DND-41 (cell line): Measurements from ENCODE around the gene NOTCH2.

ENCODE experiments used
- EZH2 ChIP-seq: IDR thresholded peaks from 3 replicates; pipeline ENCODE4 v1.6.1; 2012; ENCODE audit warnings: borderline replicate concordance, low read depth, mild to moderate bottlenecking, moderate library complexity, low read length, inconsistent platforms; ENCODE audit not compliant: severe bottlenecking
- TF ChIP-seq, protein P1 (sequence below): IDR thresholded peaks from 2 replicates; pipeline ENCODE4 v1.5.1; 2012; ENCODE audit warnings: borderline replicate concordance, low read length, moderate library complexity, mild to moderate bottlenecking; ENCODE audit not compliant: poor library complexity, severe bottlenecking; ENCODE audit errors: extremely low read depth

DNA sequence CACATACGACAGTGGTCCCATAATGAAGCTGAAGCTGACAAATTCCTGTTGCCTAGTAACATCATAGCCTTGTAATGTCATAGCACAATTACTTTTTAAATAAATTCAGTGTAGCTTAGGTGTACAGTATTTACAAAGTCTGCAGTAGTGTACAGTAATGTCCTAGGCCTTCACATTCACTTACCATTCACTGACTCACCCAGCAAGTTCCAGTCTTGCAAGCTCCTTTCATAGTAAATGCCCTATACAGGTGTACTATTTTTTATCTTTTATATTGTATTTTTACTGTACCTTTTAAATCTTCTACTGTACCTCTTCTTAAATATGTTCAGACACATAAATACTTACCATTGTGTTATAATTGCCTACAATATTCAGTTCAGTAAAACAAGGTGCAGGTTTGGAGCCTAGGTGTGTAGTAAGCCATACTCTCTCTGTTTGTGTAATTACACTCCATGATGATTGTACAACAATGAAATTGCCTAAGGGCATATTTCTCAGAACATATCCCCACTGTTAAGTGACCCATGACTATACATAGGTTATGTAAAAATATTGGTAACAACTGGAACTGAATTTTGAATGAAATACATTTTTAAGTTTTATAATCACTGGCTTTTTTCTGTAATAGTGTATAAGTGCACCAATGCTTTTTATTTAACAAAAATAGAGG lies 139.7 kb downstream of the NOTCH2 start:
- TF ChIP-seq, protein P1, sequence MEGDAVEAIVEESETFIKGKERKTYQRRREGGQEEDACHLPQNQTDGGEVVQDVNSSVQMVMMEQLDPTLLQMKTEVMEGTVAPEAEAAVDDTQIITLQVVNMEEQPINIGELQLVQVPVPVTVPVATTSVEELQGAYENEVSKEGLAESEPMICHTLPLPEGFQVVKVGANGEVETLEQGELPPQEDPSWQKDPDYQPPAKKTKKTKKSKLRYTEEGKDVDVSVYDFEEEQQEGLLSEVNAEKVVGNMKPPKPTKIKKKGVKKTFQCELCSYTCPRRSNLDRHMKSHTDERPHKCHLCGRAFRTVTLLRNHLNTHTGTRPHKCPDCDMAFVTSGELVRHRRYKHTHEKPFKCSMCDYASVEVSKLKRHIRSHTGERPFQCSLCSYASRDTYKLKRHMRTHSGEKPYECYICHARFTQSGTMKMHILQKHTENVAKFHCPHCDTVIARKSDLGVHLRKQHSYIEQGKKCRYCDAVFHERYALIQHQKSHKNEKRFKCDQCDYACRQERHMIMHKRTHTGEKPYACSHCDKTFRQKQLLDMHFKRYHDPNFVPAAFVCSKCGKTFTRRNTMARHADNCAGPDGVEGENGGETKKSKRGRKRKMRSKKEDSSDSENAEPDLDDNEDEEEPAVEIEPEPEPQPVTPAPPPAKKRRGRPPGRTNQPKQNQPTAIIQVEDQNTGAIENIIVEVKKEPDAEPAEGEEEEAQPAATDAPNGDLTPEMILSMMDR = no peak
- no peak for TF ChIP-seq EZH2
